ENCODE results near the gene CCDC13. TPM values are rescaled to one million over a fixed set of nuclear protein-coding genes. Genes with fewer than 3 reads are reported as not detected.

The CCDC13 gene
- polyA plus RNA-seq, 3 donors = 2.4 to 4.0 (median 2.4) TPM

DNA sequence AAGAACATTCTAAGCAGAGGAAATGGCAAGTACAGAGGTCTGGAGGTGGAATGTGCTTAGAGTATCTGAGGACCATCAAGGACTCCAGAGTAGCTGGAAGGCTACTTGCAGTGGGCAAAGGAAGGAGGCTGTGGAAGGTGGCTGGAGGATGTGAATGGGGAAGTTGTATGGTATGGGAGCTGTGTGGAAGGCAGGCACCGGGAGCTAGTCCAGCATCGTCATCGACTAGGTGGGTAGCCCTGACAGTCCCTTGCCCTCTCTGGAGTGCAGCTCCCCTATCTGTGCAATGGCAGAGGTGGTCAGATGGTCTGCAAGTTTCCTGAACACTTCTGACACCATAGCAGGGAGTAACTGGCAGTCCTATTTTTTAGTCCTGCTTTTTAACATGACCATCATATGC, 19.3 kb downstream of the CCDC13 start:
- no peak for DNase-seq (ENCODE audit: low read depth in 3 of 3, low spot score in 2 of 3)

DNA sequence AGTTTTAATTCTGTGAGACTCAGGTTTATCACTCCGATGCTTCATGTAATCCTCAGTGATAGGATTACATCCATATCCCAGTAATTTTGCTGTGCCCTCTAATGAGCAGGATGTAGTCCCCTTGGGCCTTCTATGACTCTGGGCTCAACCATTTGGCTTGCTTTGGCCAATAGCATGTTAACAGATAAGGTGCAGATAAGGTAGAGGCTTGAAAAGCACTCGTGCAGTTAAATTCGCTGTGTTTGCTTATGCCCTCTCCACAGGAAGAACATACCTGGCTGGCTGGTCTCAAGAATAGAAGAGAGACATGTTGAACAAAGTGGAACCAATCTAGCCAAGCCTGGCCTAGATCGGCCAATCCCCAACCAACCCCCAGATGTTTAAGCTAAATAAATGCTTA, 20.1 kb downstream of the CCDC13 start:
- no peak for DNase-seq (ENCODE audit: low read depth in 3 of 3, low spot score in 2 of 3)

DNA sequence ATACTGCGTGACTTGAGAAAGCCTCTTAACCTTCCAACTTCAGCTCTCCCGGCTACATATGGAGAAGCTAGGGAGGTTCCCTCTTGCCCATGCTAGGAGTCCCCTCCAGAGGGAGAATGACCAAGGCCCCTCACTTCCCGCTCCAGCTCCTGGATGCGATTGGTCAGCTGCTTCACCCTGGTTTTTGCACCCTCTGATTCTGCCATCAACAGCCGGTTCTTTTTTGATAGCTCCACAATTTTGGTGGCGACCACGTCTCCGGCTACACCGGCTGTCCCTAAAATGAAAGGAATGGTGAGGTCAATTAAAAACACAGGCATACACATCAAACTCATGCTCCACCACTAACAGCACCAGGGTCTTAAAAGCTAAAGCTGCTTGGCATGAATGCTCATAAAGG, 20.6 kb downstream of the CCDC13 start:
- DNase-seq (ENCODE audit: low read depth in 3 of 3, low spot score in 2 of 3) = no peak

DNA sequence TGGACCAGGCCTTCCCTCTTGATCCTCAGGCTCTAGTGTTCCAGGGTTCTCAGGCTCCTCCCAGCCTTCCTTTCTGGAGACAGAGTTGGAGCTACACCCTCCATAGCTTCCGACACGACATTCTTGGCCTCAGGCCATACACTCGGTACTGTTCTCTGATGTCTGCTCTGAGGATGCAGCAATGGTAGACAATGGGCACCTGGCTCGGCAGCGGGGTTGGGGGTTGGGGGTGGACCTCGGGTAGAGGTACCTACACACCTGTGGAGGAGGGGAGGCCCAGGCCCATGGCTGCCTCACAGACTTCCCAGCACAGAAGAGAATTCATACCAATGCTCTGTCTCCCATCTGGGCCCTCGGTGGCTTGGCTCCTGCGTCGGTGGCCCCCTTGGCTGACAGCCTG, 21.4 kb downstream of the CCDC13 start:
- no peak for DNase-seq (ENCODE audit: low read depth in 3 of 3, low spot score in 2 of 3)

DNA sequence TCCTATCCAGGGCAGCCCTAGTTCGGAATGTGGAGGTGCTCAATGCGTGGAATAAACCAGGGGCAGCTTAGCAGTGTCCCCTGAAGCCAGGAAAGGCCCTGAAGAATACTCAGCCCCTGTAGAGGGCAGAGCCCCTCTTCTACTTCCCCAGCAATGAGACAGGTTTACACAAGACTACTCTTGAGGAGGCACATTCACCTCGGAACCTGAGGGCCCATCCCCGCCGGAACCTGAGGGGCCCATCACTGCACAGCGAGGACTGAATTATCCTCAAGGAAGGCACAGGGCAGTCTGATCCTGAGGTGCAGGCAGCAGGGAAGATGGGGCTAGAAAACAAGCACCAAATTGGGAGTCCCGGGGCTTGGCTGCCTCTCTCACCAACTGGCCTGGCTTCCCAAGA, 22.2 kb downstream of the CCDC13 start:
- no peak for DNase-seq (ENCODE audit: low read depth in 3 of 3, low spot score in 2 of 3)

DNA sequence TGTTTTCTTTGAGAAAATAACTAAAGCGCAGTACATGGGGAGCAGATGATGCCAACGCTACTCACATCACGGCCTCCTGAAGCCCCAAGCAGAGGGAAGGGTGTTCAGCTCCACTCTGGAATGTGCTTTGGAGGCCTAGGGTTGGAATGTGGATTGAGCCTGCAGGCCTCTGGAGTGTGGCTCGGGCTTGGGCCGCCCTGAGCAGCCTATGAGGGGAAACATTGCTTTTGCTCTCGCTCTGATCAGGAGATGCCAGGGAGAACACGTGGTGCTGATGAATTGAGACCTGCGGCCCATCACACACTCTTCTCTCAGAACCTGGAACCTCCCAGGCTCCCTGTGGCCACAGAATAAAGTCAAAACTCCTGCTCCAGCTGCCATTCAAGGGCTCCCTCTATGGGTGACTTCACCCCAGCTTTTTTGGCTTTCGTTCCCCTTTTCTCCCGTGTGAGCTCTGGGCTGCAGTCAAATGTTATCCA, 23.3 kb downstream of the CCDC13 start:
- DNase-seq (ENCODE audit: low read depth in 3 of 3, low spot score in 2 of 3) = no peak

DNA sequence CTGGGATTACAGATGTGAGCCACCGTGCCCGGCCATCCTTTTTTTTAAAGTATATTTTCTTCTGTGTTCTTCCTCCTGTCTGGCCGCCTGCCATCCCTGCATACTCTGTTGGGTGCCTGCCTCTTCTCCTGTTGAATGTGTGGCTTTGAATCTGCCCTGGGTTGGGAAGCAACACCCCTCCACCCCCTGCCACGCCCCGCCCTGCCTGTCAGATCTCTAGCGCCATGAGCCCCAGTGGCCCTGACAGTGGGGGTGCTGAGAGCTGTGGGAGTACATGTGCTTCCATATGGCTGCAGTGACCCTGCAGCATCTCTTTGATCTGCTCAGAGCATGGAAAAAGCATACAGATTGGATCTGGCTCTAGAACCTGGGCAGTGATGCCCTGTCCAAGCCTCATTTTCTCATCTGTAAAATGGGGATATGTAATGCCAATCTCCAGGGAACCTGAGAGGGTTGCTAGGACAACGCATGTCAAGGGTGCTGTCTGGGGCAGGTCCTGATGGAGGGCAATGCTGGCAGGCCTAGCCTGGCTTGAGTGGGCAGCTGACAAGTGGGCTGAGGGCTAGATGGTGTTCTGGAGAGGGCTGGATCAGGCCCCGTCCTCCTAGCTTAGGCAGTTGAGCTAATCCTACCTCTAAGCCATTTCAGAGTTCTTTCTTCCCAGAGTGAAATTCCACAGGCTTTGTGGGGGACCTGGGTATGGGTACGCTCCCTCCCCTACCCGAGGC, 23.9 kb downstream of the CCDC13 start:
- DNase-seq (ENCODE audit: low read depth in 3 of 3, low spot score in 2 of 3) = no peak

DNA sequence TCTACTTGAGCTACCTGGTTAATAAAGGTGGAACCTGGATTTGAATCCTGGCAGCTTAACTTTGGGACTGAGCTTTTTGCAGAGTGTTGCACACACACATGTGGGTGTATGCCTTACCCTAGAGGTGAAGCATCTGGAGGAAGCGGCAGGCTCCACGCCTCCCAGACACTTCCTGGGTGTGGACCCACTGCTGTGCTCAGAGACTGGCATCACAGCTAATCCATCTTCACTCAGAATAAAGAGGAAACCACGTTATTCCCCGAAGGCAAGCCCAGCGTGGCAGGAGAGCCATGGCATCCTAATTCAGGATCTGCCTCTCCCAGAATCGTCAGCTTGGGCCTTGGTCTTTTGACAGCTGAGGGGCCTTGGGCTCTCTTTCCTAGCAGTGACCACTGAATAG, 25.5 kb downstream of the CCDC13 start:
- no peak for DNase-seq (ENCODE audit: low read depth in 3 of 3, low spot score in 2 of 3)

DNA sequence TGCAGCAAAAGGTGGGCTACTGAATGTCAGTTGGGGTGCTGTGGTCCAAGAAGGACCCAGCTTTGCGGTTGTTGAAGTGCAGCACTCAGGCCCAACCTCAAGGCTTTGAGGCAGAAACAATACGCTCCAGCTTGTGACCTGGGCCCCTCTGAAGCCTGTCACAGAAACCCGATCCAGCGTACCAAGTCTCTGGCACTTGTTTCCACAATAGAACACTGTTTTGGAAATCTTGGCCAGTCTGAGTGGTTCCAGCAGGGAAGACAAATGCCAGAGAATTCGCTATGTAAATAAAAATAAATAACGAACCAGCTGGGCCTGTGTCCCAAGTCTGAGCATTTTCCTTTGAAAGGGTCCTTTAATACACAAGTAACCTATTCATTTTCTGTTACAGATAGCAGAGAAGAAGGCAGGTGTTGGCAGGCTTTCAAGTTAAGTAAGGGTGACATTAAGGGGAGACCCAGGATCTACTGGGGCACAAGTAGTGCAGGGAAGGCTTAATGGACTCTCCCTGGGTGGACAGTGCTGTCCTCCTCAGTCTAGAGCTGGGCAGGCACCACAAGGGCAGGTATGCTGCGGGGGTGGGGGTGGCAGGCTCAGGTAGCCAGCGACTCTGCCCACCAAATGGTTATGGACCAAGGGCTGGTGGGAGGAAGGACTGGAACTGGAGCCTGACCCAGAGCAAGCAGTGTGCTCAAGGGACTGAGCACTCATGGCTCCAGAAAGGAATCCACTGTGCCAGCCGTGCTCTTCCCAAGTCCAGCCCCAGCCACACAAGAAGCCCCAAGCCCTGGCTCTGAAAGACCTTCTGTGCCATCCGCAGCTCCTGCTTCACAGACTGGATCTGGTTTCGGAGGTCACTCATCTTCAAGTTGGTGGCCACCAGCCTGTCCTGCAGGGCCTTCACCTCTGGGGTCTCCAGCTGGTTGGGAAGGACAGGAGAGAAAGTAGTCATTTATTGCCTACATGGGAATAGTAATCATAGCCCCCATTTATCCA, 26.3 kb downstream of the CCDC13 start:
- peak; percentile 50 to 73 (median 65) for DNase-seq (ENCODE audit: low read depth in 3 of 3, low spot score in 2 of 3)

DNA sequence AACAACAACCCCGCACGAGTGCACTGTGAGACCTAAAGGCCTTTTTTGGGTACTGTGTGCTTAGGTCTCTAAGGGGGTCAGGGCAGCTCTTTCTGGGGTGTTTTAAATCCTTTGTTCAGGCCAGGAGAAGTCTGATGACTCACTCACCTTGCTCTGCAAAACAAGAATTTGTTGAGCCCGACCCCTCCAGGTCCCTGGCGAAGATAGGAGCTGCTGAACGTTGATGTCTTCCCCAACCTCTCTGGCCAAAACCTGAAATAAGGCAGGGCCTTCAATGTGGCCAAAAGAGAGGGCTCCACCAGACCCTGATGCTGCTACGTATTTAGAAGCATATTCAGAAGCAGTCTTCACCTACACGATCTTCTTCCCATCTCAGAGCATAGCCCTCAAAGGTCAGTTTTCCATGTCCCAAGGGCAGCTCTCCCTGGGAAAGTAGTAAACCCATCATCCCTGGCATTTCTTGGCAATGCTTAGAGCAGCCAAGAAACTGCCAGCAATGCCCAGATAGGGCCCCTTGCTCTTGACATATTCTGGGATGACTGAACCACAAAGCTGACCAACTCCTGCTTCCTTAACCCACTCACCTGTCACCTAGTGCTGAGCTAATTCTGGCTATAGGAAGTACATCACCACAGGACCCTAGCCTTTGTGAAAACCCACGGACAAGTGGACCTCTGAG, 27.1 kb downstream of the CCDC13 start:
- DNase-seq (ENCODE audit: low read depth in 3 of 3, low spot score in 2 of 3) = no peak

DNA sequence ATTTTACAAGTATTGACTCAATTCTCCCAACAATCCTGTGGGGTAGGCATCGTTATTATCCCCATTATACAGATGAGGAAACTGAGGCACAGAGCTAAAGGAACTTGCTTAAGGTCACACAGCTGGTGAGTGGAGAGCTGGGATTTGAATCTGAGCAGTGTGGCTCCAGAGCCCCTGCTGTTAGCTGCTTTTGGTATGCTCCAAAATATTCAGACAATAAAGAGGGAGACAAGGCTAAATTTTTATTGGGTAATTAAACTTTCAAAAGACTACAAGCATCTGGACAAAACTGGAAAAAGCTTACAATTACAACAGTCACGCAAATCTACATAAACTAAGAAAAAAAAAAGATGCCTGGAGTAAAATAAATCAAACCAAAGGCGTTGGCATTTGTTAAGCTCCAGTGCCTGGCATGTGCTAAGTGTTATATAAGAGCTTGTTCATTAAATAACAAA, 27.7 kb downstream of the CCDC13 start:
- DNase-seq (ENCODE audit: low read depth in 3 of 3, low spot score in 2 of 3) = peak in 2 of 3 donors; percentile 47

DNA sequence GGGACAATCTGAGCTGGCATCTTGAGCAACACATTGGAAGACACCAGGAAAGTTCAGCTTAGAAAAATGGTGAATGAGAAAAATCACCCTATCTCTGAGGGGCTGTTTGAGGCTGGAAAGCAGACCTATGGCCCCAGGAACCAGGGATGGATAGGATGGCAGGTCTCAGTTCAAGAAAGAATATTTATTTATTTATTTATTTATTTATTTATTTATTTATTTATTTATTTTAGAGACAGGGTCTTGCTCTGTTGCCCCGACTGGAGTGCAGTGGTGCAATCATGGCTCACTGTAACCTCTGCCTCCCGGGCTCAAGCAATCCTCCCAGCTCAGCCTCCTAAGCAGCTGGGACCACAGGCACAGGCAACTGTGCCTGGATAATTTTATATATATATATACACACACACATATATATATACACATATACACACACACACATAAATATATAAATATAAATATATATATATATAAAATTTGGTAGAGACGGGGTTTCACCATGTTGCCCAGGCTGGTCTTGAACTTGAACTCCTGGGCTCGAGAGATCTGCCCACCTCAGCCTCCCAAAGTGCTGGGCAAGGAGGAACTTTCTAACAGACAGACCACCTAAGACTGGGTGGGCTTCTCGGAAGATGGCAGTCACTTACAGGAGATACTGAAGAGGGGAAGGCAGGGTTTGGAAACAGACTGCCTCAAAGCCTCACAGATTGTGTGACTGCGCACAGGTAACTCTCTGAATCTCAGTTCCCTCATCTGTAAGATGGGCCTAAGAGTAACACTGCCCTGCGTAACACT, 29.7 kb downstream of the CCDC13 start:
- DNase-seq (ENCODE audit: low read depth in 3 of 3, low spot score in 2 of 3) = no peak

DNA sequence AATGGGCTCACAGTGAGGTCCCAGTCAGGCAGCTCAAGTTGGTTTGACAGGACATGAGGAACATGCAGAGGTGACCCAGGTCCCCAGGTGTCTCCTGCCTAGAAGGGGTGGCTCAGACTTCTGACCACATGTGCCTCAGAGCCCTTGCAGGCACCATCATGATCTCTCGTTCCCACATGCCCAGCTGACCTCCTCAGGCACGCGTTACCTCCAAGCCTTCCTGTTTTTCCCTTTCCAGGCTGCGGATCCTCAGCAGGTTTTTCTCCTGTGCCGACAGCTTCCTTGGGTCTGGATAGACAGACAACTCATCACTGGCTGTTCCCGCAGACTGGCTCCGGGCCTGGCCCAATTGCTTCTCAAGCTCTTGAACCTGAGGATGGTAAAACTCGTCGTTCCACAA, 30.4 kb downstream of the CCDC13 start:
- DNase-seq (ENCODE audit: low read depth in 3 of 3, low spot score in 2 of 3) = no peak

DNA sequence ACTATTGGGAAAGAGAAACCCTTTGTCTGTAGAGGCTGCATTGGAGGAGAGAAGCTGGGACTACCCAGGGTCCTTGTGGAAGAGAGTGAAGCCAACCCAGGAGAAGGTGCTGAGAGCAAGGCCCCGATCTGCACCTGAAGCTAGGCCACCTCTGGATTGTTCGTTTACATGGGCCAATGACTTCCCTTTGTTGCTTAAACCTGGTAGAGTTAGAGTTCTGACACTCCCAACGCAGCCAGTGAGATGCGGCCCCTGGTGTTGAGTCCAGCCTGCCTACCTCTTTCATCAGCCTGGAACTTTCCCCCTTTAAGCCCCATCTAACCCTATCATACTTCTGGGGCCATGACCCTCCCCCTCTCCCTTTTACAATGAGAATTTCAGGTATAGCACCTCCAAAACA, 30.8 kb downstream of the CCDC13 start:
- DNase-seq (ENCODE audit: low read depth in 3 of 3, low spot score in 2 of 3) = no peak

DNA sequence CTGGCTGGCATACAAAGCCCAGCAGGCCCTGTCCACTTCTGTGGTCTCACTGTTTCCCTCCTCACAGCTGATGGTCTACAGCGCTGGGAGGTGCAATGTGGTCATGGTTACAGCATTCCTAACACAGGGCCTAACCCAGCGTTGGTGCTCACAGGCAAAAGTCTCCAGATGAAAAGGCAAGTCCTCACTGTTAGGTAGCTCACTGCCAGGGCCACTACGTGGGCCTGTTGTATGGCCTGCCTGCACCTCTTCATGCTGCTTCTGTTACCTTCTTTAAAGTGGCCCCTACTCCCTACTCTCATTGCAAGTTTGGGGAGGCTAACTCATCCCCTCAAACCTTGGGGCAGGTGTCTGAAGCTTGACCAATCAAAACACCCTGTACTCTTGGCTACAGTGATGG, 31.3 kb downstream of the CCDC13 start:
- DNase-seq (ENCODE audit: low read depth in 3 of 3, low spot score in 2 of 3) = no peak

DNA sequence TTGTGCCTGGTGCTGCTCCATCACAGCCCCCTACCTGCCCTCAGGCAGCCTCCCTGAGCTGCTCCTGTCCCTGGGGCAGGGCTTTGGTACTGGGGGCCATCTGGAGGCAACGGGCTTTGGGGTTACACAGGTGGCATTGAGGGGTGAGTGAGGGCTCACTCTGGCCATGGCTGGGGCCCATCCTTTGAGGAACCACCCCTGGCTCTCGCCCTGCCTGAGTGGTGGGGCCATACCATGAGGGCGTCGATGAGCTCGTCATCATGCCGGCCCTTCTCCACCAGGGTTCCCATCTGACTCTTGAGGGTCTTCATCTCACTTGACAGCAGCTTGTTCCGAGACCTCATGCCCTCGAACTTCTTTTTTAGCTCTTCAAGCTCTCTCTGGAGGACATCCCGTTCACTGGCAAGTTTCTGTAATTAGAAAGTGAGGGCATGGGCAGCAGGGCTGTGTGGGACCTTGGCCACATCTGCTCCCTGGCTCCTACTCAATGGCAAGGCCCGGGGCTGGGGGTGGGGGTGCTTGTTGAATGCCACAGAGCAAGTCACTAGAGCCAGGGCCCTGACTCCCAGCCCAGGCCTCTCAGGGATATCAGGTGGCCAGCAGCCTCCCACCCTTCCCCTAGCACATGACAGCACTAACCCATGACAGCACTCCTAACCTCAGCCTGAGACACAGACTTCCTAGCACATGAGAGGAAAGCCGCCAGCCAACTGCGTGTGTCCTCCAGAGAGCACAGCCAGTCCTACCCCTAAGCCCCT, 33.5 kb downstream of the CCDC13 start:
- peak in 1 of 3 donors; percentile 39 for DNase-seq (ENCODE audit: low read depth in 3 of 3, low spot score in 2 of 3)

DNA sequence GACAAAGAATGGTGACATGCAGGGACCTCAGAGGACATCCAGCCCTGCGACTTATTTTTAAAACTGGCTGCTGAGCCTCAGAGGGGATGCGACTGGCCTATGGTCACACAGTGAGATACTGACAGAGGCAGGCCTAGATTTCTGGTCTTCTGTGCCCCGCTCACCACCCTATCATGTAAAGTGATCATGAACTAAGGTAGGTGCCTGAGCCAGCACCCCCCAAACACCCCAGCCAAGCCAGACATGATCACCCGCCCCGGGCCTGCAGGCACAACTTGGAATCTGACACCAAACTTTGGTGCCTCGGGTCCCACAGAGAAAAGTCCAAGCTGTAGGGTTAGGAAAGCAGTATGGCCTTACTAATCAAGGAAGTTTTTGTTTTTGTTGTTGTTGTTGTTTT, 36.5 kb downstream of the CCDC13 start:
- no peak for DNase-seq (ENCODE audit: low read depth in 3 of 3, low spot score in 2 of 3)

DNA sequence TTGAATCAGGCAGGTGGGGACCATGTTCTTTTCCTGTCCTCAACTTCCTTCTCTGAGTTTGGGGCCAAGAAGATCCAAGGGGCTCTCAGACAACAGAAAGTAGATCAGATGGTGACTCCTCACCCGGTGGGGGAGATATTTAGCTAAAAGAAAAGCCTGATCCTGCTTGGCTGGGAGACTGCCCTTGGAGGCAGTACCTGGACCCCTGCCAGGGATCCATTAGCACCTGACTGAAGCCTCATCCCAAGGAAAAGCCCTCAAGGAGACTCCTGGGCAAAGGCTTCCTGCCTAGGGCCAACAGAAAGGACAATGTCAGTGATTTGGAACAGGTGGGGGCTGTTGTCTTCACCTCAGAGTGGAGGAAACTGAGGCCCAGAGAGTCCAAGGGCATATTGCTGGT, 37.0 kb downstream of the CCDC13 start:
- DNase-seq (ENCODE audit: low read depth in 3 of 3, low spot score in 2 of 3) = no peak

DNA sequence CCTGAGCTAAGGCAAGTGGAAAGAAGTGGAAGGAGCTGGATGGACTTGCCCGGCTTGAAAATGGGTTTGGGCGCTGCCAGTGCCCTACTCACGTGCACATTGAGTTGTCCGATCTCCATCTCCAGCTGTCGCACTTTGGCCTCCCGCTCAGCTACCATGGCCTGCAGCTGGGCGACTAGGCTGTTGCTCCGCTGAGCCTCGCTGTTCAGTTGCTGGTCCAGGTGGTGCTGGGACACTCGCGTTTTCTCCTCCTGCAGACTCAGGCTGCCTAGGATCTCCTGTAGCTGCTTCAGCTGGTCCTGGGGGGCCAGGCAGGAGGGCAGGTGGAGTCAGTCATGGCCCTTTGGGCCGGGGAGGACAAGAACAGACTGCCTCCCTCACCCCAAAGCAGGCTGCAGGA, 37.4 kb downstream of the CCDC13 start:
- no peak for DNase-seq (ENCODE audit: low read depth in 3 of 3, low spot score in 2 of 3)

DNA sequence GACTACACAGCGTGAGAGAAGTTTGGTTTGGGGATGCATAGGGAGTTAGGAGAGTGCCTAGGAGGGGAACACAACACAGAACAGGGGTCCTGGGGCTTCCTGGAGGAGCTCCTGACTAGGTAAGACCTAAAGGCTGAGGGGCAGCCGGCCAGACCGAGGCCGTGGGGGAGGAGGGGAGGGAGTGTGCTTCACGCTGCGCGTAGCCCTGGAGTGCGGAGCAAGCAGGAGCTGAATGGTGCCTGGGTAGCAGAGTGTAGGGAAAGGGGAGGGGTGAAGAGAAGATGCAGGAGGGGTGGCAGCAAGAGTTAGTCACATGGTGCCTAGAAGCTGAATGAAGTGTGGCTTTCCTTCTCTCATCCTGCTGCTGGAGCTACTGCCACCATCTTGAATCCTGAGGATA, 38.0 kb downstream of the CCDC13 start:
- no peak for DNase-seq (ENCODE audit: low read depth in 3 of 3, low spot score in 2 of 3)

All from right renal cortex interstitium (tissue), 3 donors.